Uterus (tissue), 4 donors: Measurements from ENCODE around the gene ACAD8. TPM values are rescaled to one million over a fixed set of nuclear protein-coding genes. Genes with fewer than 3 reads are reported as not detected.
A peak's percentile ranks its signal among the peaks of the same experiment; 100 is the strongest.

Experiments used
- DNase-seq, 2 donors: peaks; one replicate each; pipeline ENCODE4 v3.0.0-alpha.2; 2019 to 2020
- H3K27ac ChIP-seq, 2 donors: fragments of 200-600 bp; sonication (generic); 1 replicate in 1 of 2; 2 replicates in 1 of 2; pipeline ENCODE4 v1.5.1; 2016 to 2018
- H3K27me3 ChIP-seq, 2 donors: fragments of 200-600 bp; sonication (generic); one replicate each; pipeline ENCODE4 v1.5.1; 2018 to 2019; ENCODE audit warnings: control low read depth in 1 of 2
- H3K36me3 ChIP-seq, 2 donors: fragments of 200-600 bp; sonication (generic); one replicate each; pipeline ENCODE4 v1.5.1; 2019; ENCODE audit warnings: control low read depth in 1 of 2
- H3K4me1 ChIP-seq, 2 donors: fragments of 200-600 bp; sonication (generic); one replicate each; pipeline ENCODE4 v1.5.1; 2018 to 2019; ENCODE audit warnings: control low read depth in 1 of 2
- H3K4me3 ChIP-seq, 2 donors: fragments of 200-600 bp; sonication (generic); 1 replicate in 1 of 2; 2 replicates in 1 of 2; pipeline ENCODE4 v1.5.1; 2018 to 2019; ENCODE audit warnings: mild to moderate bottlenecking in 1 of 2
- H3K9me3 ChIP-seq, 2 donors: fragments of 200-600 bp; sonication (generic); one replicate each; pipeline ENCODE4 v1.5.1; 2019; ENCODE audit warnings: control low read depth in 1 of 2
- POLR2A ChIP-seq, 2 donors: fragments of 450-650 bp; IDR thresholded peaks; one replicate each; pipeline ENCODE4 v1.6.1; 2016; ENCODE audit warnings: antibody characterized with exemption in 2 of 2, mild to moderate bottlenecking in 1 of 2, moderate library complexity in 1 of 2
- intact Hi-C: fragments of 100-400 bp; cut with DNase I; formaldehyde crosslinking; loops from one replicate; pipeline ENCODE4 v1.15.1; 2023; ENCODE audit warnings: low total_unique reads
- total RNA-seq, 4 donors: library from RNA; depleted of rRNA in 3 of 4; stranded (reverse); fragments of >200 nt in 3 of 4; gene quantifications; one replicate each; pipeline versions ENCODE4 v1.1.0 to v1.2.4, GENCODE V29; 2014 to 2023
- TF ChIP-seq, protein P1 (sequence below), 4 experiments: fragments of 200-600 bp in 2 of 4; fragments of 450-650 bp in 2 of 4; sonication (generic) in 2 of 4; IDR thresholded peaks; one replicate each; pipeline ENCODE4 v1.5.1; 2016 to 2019; ENCODE audit warnings: antibody characterized with exemption in 4 of 4, mild to moderate bottlenecking in 2 of 4, moderate library complexity in 1 of 4
- donor health status: DM: yes; HTN: yes; CAD: no.

Gene ACAD8
- total RNA-seq, 4 donors from 2014 or later: 16.5 to 26.5 (median 21.5) TPM

DNA sequence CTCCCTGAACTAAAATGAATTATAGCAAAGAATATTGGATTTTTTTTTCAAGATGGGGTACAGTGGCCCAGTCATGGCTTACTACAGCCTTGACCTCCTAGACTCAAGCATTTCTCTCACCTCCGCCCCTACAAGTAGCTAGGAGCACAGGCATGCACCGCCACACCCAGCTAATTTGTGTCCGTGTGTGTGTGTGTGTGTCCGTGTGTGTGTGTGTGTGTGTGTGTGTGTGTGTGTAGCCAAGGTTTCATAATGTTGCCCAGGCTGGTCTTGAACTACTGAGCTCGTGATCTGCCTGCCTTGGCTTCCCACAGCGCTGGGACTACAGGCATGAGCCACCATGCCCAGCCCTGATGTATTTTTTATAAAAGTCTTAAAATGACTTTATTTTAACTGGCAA lies 12.8 kb upstream of the ACAD8 start:
- no peaks in the 10 kb centered on the region for H3K27me3 ChIP-seq
- no peaks in the 10 kb centered on the region for H3K9me3 ChIP-seq
- H3K36me3 ChIP-seq: no peaks in the 10 kb centered on the region
- H3K4me3 ChIP-seq: no peak overlapping the region
- no peak for TF ChIP-seq POLR2A (IDR thresholded peaks at IDR 0.05)
- TF ChIP-seq, protein P1, sequence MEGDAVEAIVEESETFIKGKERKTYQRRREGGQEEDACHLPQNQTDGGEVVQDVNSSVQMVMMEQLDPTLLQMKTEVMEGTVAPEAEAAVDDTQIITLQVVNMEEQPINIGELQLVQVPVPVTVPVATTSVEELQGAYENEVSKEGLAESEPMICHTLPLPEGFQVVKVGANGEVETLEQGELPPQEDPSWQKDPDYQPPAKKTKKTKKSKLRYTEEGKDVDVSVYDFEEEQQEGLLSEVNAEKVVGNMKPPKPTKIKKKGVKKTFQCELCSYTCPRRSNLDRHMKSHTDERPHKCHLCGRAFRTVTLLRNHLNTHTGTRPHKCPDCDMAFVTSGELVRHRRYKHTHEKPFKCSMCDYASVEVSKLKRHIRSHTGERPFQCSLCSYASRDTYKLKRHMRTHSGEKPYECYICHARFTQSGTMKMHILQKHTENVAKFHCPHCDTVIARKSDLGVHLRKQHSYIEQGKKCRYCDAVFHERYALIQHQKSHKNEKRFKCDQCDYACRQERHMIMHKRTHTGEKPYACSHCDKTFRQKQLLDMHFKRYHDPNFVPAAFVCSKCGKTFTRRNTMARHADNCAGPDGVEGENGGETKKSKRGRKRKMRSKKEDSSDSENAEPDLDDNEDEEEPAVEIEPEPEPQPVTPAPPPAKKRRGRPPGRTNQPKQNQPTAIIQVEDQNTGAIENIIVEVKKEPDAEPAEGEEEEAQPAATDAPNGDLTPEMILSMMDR (IDR thresholded peaks at IDR 0.05): no peak
- intact Hi-C loops: no loop called here
- no peaks in the 10 kb centered on the region for H3K4me1 ChIP-seq
- no peak for DNase-seq
- H3K27ac ChIP-seq: no peak overlapping the region

- H3K36me3 ChIP-seq: no peaks in the 10 kb centered on the region
- no peak for TF ChIP-seq POLR2A (IDR thresholded peaks at IDR 0.05)
- H3K27me3 ChIP-seq: no peaks in the 10 kb centered on the region
- H3K4me1 ChIP-seq: no peaks in the 10 kb centered on the region
- H3K4me3 ChIP-seq: no peak overlapping the region
- no peak for DNase-seq
- no peak overlapping the region for H3K27ac ChIP-seq
- H3K9me3 ChIP-seq: no peaks in the 10 kb centered on the region
- intact Hi-C loops: no loop called here
Measured at GRCh38 chr11:134242376-134242775, 11.0 kb upstream of the ACAD8 start.

DNA sequence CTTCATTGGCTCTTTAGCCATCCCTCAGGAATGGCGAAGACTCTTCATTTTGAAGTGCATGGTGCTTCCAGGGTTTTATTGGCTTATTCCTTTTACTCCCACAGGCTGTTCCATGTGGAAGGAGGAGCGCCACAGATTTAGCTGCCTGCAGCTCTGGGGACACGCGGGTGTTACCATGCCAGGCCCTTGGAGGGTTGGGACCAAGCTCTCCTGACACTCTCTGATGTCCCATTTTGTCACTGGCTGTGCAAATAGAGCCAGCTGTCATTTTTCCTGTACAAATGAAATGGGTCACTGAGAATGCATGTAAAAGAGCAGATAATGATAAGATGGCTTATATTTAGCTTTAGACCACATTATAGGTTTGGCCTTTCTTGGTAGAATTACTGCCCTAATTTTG lies 9.5 kb upstream of the ACAD8 start:
- no peak overlapping the region for H3K27ac ChIP-seq
- H3K4me1 ChIP-seq: no peaks in the 10 kb centered on the region
- H3K27me3 ChIP-seq: no peaks in the 10 kb centered on the region
- no peaks in the 10 kb centered on the region for H3K9me3 ChIP-seq
- H3K4me3 ChIP-seq: no peak overlapping the region
- no peaks in the 10 kb centered on the region for H3K36me3 ChIP-seq
- DNase-seq: no peak
- intact Hi-C loops: no loop called here
- TF ChIP-seq, protein P1 (IDR thresholded peaks at IDR 0.05): no peak
- TF ChIP-seq POLR2A (IDR thresholded peaks at IDR 0.05): no peak

DNA sequence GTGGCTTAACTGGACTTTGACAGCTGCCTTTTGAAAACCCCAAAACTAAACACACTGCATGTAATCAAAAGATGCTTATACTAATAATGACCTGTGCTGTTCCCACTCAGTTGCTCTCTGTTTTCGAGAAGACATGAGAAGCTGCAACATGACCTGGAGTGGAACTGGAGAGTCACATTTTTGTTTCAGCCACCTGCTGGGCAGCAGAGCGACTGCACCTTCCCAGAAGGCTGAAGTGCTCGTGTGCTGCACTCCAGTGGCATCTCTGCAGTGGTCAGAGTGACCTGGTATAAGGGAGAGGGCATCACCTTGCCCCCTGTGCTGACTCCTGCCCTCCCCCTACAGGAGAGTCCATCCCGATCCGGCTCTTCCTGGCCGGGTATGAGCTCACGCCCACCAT lies 8.8 kb upstream of the ACAD8 start:
- H3K36me3 ChIP-seq: no peaks in the 10 kb centered on the region

GRCh38 chr11:134245434-134245833 lies 7.9 kb upstream of the ACAD8 start:
- H3K36me3 ChIP-seq: no peaks in the 10 kb centered on the region

More for the DNA sequence above, 8.8 kb upstream of the ACAD8 start:
- no peaks in the 10 kb centered on the region for H3K9me3 ChIP-seq
- no peaks in the 10 kb centered on the region for H3K27me3 ChIP-seq
- DNase-seq: no peak
- H3K4me1 ChIP-seq: no peaks in the 10 kb centered on the region
- TF ChIP-seq, protein P1 (IDR thresholded peaks at IDR 0.05): peak in 3 of 4 experiments; percentile 10 to 30 (median 22)
- TF ChIP-seq POLR2A (IDR thresholded peaks at IDR 0.05): no peak
- no peak overlapping the region for H3K27ac ChIP-seq
- intact Hi-C loops: no loop called here
- H3K4me3 ChIP-seq: no peak overlapping the region

More at GRCh38 chr11:134245434-134245833, 7.9 kb upstream of the ACAD8 start:
- no peaks in the 10 kb centered on the region for H3K4me1 ChIP-seq
- intact Hi-C loops: no loop called here
- DNase-seq: no peak
- TF ChIP-seq POLR2A (IDR thresholded peaks at IDR 0.05): no peak
- TF ChIP-seq, protein P1 (IDR thresholded peaks at IDR 0.05): no peak
- no peak overlapping the region for H3K4me3 ChIP-seq
- H3K27me3 ChIP-seq: no peaks in the 10 kb centered on the region
- no peak overlapping the region for H3K27ac ChIP-seq
- H3K9me3 ChIP-seq: no peaks in the 10 kb centered on the region
